ENCODE data around the gene SNN. TPM values are rescaled to one million over a fixed set of nuclear protein-coding genes. Genes with fewer than 3 reads are reported as not detected.

SNN gene
- total and polyA plus RNA-seq, 2 of the 4 experiments (the other 2 are of a cell fraction): 10.0 to 13.0 TPM

DNA sequence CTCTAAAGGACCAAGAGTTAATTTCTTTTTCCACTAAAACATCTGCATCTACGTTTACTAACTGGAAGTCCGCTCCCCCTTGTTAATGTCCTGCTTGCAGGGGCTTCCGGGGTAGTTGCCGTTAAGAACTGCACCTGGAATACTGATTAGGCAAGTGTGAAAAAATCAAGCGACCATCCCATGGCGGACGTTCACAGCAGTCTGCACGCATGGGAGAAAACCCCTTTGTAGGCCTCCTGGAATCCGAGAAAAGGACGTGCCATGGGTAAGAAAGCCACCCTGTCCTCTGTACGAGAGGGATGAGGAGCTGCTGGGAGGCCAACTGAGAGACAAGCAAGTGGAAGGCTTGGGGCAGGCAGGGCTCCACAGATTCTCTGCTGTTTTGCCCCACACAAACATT is 14.9 kb downstream of the SNN start:
- TF ChIP-seq, protein P1, sequence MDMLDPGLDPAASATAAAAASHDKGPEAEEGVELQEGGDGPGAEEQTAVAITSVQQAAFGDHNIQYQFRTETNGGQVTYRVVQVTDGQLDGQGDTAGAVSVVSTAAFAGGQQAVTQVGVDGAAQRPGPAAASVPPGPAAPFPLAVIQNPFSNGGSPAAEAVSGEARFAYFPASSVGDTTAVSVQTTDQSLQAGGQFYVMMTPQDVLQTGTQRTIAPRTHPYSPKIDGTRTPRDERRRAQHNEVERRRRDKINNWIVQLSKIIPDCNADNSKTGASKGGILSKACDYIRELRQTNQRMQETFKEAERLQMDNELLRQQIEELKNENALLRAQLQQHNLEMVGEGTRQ (IDR thresholded peaks at IDR 0.05; ENCODE audit: low read depth, low read length): no peak
- TF ChIP-seq MXI1 (IDR thresholded peaks at IDR 0.05; ENCODE audit: borderline replicate concordance, low read depth, low read length): no peak
- no peak for TF ChIP-seq MAFK (IDR thresholded peaks at IDR 0.05; ENCODE audit: low read depth, low read length)
- no peak for TF ChIP-seq RCOR1 (IDR thresholded peaks at IDR 0.05; ENCODE audit: insufficient replicate concordance, low read length)
- TF ChIP-seq MAZ (IDR thresholded peaks at IDR 0.05; ENCODE audit: borderline replicate concordance, low read depth, low read length): no peak
- no peak for TF ChIP-seq NFE2L2 (IDR thresholded peaks at IDR 0.05; ENCODE audit: low read depth, low read length)

More for the DNA sequence above, 14.9 kb downstream of the SNN start:
- Histone ChIP-seq H2BK15ac (ENCODE audit: low read depth, low read length) (peak overlapping the region; percentile 4; the same call in 1 of the 3 replicates), H3K56ac (ENCODE audit: extremely low read depth, insufficient read depth, low read length) (no peak overlapping the region), H3K27me3 (ENCODE audit: control insufficient read depth, insufficient read depth, low read length) (no peaks in the 10 kb centered on the region), H3K14ac (replicated peaks; ENCODE audit: low read depth, low read length) (peak overlapping the region; percentile 2), H3K4me2 (ENCODE audit: low read depth, low read length) (no peak overlapping the region; the same call in 1 of the 2 replicates), H2AFZ (replicated peaks; ENCODE audit: low read length, poor library complexity) (no peak overlapping the region), H3K18ac (ENCODE audit: low read depth, low read length) (peak overlapping the region; percentile 3; the same call in 1 of the 2 replicates), H2BK20ac (ENCODE audit: low read depth, low read length) (no peak overlapping the region), H3K4ac (ENCODE audit: low read depth, low read length) (peak overlapping the region; percentile 2), H3K9ac (ENCODE audit: low read depth, low read length) (no peak overlapping the region), H3K4me3 (ENCODE audit: insufficient read depth, low read depth, low read length) (no peak overlapping the region), H3K79me1 (ENCODE audit: low read depth in 1 of 2, low read length in 2 of 2) (peaks cover 36 to 76% of the 10 kb centered on the region in 2 experiments), H3K27ac (ENCODE audit: insufficient read depth, low read length) (0 out of 2 replicates have a peak overlapping the region, but pooled peaks have one; percentile 1), H3K4me1 (ENCODE audit: control insufficient read depth, insufficient read depth, low read length) (peaks cover 23% of the 10 kb centered on the region), H4K8ac (ENCODE audit: low read depth in 2 of 2, low read length in 2 of 2) (no peak overlapping the region), H2BK120ac (ENCODE audit: low read depth, low read length) (no peak overlapping the region; the same call in 1 of the 2 replicates), H2AK5ac (ENCODE audit: low read depth, low read length) (peak overlapping the region; percentile 38; the same call in 1 of the 2 replicates), H4K5ac (ENCODE audit: low read depth, low read length) (no peak overlapping the region), H4K91ac (ENCODE audit: insufficient read depth, low read depth, low read length) (no peak overlapping the region), H4K20me1 (ENCODE audit: insufficient read depth, low read length) (peaks cover 59% of the 10 kb centered on the region), H2AK9ac (replicated peaks; ENCODE audit: low read depth, low read length, poor library complexity) (peak overlapping the region; percentile 19), H3K9me1 (ENCODE audit: insufficient read depth, low read length) (peaks cover 21% of the 10 kb centered on the region), H2BK5ac (ENCODE audit: low read depth, low read length, poor library complexity, severe bottlenecking) (peak overlapping the region; percentile 21), H3K23ac (ENCODE audit: low read depth, low read length) (no peak overlapping the region), H3K9me3 (ENCODE audit: control insufficient read depth, insufficient read depth, low read length) (no peaks in the 10 kb centered on the region), H3K36me3 (ENCODE audit: control insufficient read depth, insufficient read depth, low read length) (peaks cover 42% of the 10 kb centered on the region)
- POLR2A ChIA-PET (ENCODE audit: unreplicated experiment): no interaction called here
- intact Hi-C loops (cut with micrococcal nuclease): no loop called here
- dilution Hi-C loops (cut with HindIII; ENCODE audit: low sequenced_read_pairs, unreplicated experiment): no loop called here
- CTCF ChIA-PET: interaction anchor here (1.7 kb wide), 1 partner anchor 276 kb away, joined by 5 read pairs; no protein-coding TSS in a partner anchor
- WGBS, 2 experiments (ENCODE audit: extremely low coverage in 2 of 2, insufficient read length in 1 of 2): 85% methylated on average over 4 of the region's 11 CpGs; no CpG with 5 or more reads in 1 of the 2 experiments
- DNase-seq (no peak), ATAC-seq (ENCODE audit: low read depth) (no peak)
- in situ Hi-C loops (cut with MboI; ENCODE audit: low sequenced_read_pairs): no loop called here
- BruUV-seq (replicated peaks): no TSS peak
